ENCODE data around the gene ANKRD60.

ANKRD60 gene

GRCh38 chr20:58228484-58229197, at the start of gene ANKRD60:
Gene ANKRD60 (minus strand): TSS chr20:58228653. CDS start chr20:58228653, 0 bp downstream.
- DNase-seq, result no peak
- in situ Hi-C loops (cut with HindIII; ENCODE audit: low pct_ligation_motif_present, low pct_unique_long_range_greater_than_20kb, low sequenced_read_pairs), result loop anchor here (25.0 kb wide), 1 partner anchor 434 kb away; the partner anchor contains the start of gene STX16

- in situ Hi-C loops (cut with HindIII; ENCODE audit: low pct_ligation_motif_present, low pct_unique_long_range_greater_than_20kb, low sequenced_read_pairs), result no loop called here
- no peak for DNase-seq
Measured at GRCh38 chr20:58277578-58278472, 49.4 kb upstream of the ANKRD60 start.

GRCh38 chr20:58277107-58277506, 48.7 kb upstream of the ANKRD60 start:
- DNase-seq, result no peak
- in situ Hi-C loops (cut with HindIII; ENCODE audit: low pct_ligation_motif_present, low pct_unique_long_range_greater_than_20kb, low sequenced_read_pairs), result no loop called here

- in situ Hi-C loops (cut with HindIII; ENCODE audit: low pct_ligation_motif_present, low pct_unique_long_range_greater_than_20kb, low sequenced_read_pairs), result no loop called here
- DNase-seq, result no peak
Measured at GRCh38 chr20:58274384-58274783, 45.9 kb upstream of the ANKRD60 start.

- no peak for DNase-seq
- in situ Hi-C loops (cut with HindIII; ENCODE audit: low pct_ligation_motif_present, low pct_unique_long_range_greater_than_20kb, low sequenced_read_pairs), result no loop called here
Measured at GRCh38 chr20:58271606-58272351, 43.3 kb upstream of the ANKRD60 start.

GRCh38 chr20:58268936-58269619, 40.6 kb upstream of the ANKRD60 start:
- in situ Hi-C loops (cut with HindIII; ENCODE audit: low pct_ligation_motif_present, low pct_unique_long_range_greater_than_20kb, low sequenced_read_pairs), result no loop called here
- no peak for DNase-seq

GRCh38 chr20:58268421-58268821, 40.0 kb upstream of the ANKRD60 start:
- no peak for DNase-seq
- in situ Hi-C loops (cut with HindIII; ENCODE audit: low pct_ligation_motif_present, low pct_unique_long_range_greater_than_20kb, low sequenced_read_pairs), result no loop called here

- no peak for DNase-seq
- in situ Hi-C loops (cut with HindIII; ENCODE audit: low pct_ligation_motif_present, low pct_unique_long_range_greater_than_20kb, low sequenced_read_pairs), result no loop called here
Measured at GRCh38 chr20:58267389-58268215, 39.1 kb upstream of the ANKRD60 start.

GRCh38 chr20:58264271-58264670, 35.8 kb upstream of the ANKRD60 start:
- no peak for DNase-seq
- in situ Hi-C loops (cut with HindIII; ENCODE audit: low pct_ligation_motif_present, low pct_unique_long_range_greater_than_20kb, low sequenced_read_pairs), result no loop called here

- in situ Hi-C loops (cut with HindIII; ENCODE audit: low pct_ligation_motif_present, low pct_unique_long_range_greater_than_20kb, low sequenced_read_pairs), result no loop called here
- no peak for DNase-seq
Measured at GRCh38 chr20:58261660-58262059, 33.2 kb upstream of the ANKRD60 start.

GRCh38 chr20:58260006-58260405, 31.6 kb upstream of the ANKRD60 start:
- in situ Hi-C loops (cut with HindIII; ENCODE audit: low pct_ligation_motif_present, low pct_unique_long_range_greater_than_20kb, low sequenced_read_pairs), result no loop called here
- DNase-seq, result no peak

- in situ Hi-C loops (cut with HindIII; ENCODE audit: low pct_ligation_motif_present, low pct_unique_long_range_greater_than_20kb, low sequenced_read_pairs), result no loop called here
- DNase-seq, result no peak
Measured at GRCh38 chr20:58256842-58257241, 28.4 kb upstream of the ANKRD60 start.

- no peak for DNase-seq
- in situ Hi-C loops (cut with HindIII; ENCODE audit: low pct_ligation_motif_present, low pct_unique_long_range_greater_than_20kb, low sequenced_read_pairs), result no loop called here
Measured at GRCh38 chr20:58256307-58256706, 27.9 kb upstream of the ANKRD60 start.

GRCh38 chr20:58254890-58255289, 26.4 kb upstream of the ANKRD60 start:
- DNase-seq, result no peak
- in situ Hi-C loops (cut with HindIII; ENCODE audit: low pct_ligation_motif_present, low pct_unique_long_range_greater_than_20kb, low sequenced_read_pairs), result no loop called here

GRCh38 chr20:58251979-58252591, 23.6 kb upstream of the ANKRD60 start:
- in situ Hi-C loops (cut with HindIII; ENCODE audit: low pct_ligation_motif_present, low pct_unique_long_range_greater_than_20kb, low sequenced_read_pairs), result no loop called here
- peak; percentile 41 for DNase-seq

- no peak for DNase-seq
Measured at GRCh38 chr20:58251348-58251978, 23.0 kb upstream of the ANKRD60 start.

GRCh38 chr20:58246346-58246745, 17.9 kb upstream of the ANKRD60 start:
- in situ Hi-C loops (cut with HindIII; ENCODE audit: low pct_ligation_motif_present, low pct_unique_long_range_greater_than_20kb, low sequenced_read_pairs), result loop anchor here (10.0 to 25.0 kb wide), 2 partner anchors 198 to 416 kb away; partner anchors contain the start of gene STX16
- peak; percentile 34 for DNase-seq

More at GRCh38 chr20:58251348-58251978, 23.0 kb upstream of the ANKRD60 start:
- in situ Hi-C loops (cut with HindIII; ENCODE audit: low pct_ligation_motif_present, low pct_unique_long_range_greater_than_20kb, low sequenced_read_pairs), result no loop called here
